Vagina (tissue), 2 donors: Measurements from ENCODE around the gene VCPKMT. TPM values are rescaled to one million over a fixed set of nuclear protein-coding genes. Genes with fewer than 3 reads are reported as not detected.

Source experiments
- DNase-seq, 2 donors: peaks; one replicate each; pipeline ENCODE4 v3.0.0-alpha.2; 2017; ENCODE audit errors: extremely low spot score in 2 of 2
- H3K27ac ChIP-seq: fragments of 200-600 bp; sonication (generic); one replicate; pipeline ENCODE4 v1.5.1; 2019
- H3K27me3 ChIP-seq: fragments of 200-600 bp; sonication (generic); one replicate; pipeline ENCODE4 v1.5.1; 2019
- H3K36me3 ChIP-seq, 2 donors: fragments of 200-600 bp; sonication (generic); one replicate each; pipeline ENCODE4 v1.5.1; 2017 to 2019
- H3K4me1 ChIP-seq: fragments of 200-600 bp; sonication (generic); one replicate; pipeline ENCODE4 v1.5.1; 2019
- H3K4me3 ChIP-seq, 2 donors: fragments of 200-600 bp; sonication (generic); 1 replicate in 1 of 2; 2 replicates in 1 of 2; pipeline ENCODE4 v1.5.1; 2016 to 2019
- H3K9me3 ChIP-seq: fragments of 200-600 bp; sonication (generic); one replicate; pipeline ENCODE4 v1.5.1; 2019
- POLR2A ChIP-seq, 2 donors: fragments of 450-650 bp; IDR thresholded peaks; one replicate each; pipeline ENCODE4 v1.6.1; 2017; ENCODE audit warnings: antibody characterized with exemption in 2 of 2, mild to moderate bottlenecking in 2 of 2, moderate library complexity in 2 of 2
- POLR2AphosphoS5 ChIP-seq, 2 donors: sonication (generic); formaldehyde crosslinking; IDR thresholded peaks; one replicate each; pipeline ENCODE4 v1.9.0; 2017; ENCODE audit warnings: antibody characterized with exemption in 2 of 2, mild to moderate bottlenecking in 2 of 2, low read depth in 1 of 2; ENCODE audit not compliant: insufficient read depth in 1 of 2
- intact Hi-C: fragments of 100-400 bp; cut with DNase I; formaldehyde crosslinking; loops from one replicate; pipeline ENCODE4 v1.15.1; 2023
- total RNA-seq: library from RNA; depleted of rRNA; stranded (reverse); fragments of >200 nt; gene quantifications from one replicate; pipeline ENCODE4 v1.2.3, GENCODE V29; 2016
- TF ChIP-seq, protein P1 (sequence below), 3 experiments: fragments of 450-650 bp in 2 of 3; fragments of 200-600 bp in 1 of 3; sonication (generic) in 1 of 3; IDR thresholded peaks; one replicate each; pipeline ENCODE4 v1.5.1; 2017 to 2019; ENCODE audit warnings: antibody characterized with exemption in 3 of 3, mild to moderate bottlenecking in 2 of 3, moderate library complexity in 2 of 3

VCPKMT gene
- total RNA-seq, 1 donor from 2014 or later: 2.5 TPM

DNA sequence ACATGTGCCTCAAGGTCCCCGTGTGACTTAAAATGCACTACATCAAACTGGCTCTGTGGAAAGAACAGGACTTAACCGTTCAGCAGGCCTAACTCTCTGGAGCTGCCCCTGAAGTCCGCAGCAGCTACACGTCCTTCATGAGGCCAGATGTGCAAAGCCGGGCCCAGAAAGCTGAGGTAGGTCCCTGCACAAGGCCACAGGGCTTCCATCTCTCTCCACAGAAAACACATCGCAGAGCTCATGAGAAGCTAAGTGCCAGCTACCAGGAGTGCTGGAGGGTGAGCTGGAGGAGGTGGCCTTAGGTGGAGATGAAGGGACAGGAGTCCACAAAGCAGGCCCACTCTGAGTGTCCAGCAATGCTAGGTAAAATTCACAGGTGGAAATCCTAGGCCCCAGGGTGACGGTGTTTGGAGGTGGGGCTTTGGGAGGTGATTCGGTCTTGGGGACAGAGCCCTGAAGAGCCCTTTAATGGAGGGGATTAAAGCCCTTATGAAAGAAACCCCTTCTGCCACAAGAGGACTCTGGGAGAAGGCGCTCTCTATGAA is 52.4 kb downstream of the VCPKMT start:
- no peak for DNase-seq
- H3K27ac ChIP-seq: no peak overlapping the region
- no peak overlapping the region for H3K4me3 ChIP-seq
- H3K4me1 ChIP-seq: peaks cover 33% of the 10 kb centered on the region
- no peaks in the 10 kb centered on the region for H3K9me3 ChIP-seq
- TF ChIP-seq, protein P1, sequence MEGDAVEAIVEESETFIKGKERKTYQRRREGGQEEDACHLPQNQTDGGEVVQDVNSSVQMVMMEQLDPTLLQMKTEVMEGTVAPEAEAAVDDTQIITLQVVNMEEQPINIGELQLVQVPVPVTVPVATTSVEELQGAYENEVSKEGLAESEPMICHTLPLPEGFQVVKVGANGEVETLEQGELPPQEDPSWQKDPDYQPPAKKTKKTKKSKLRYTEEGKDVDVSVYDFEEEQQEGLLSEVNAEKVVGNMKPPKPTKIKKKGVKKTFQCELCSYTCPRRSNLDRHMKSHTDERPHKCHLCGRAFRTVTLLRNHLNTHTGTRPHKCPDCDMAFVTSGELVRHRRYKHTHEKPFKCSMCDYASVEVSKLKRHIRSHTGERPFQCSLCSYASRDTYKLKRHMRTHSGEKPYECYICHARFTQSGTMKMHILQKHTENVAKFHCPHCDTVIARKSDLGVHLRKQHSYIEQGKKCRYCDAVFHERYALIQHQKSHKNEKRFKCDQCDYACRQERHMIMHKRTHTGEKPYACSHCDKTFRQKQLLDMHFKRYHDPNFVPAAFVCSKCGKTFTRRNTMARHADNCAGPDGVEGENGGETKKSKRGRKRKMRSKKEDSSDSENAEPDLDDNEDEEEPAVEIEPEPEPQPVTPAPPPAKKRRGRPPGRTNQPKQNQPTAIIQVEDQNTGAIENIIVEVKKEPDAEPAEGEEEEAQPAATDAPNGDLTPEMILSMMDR (IDR thresholded peaks at IDR 0.05): no peak
- no peak for TF ChIP-seq POLR2A (IDR thresholded peaks at IDR 0.05)
- TF ChIP-seq POLR2AphosphoS5 (IDR thresholded peaks at IDR 0.05; ENCODE audit: insufficient read depth in 1 of 2, low read depth in 1 of 2): no peak
- intact Hi-C loops: loop anchor here (10.0 kb wide), 1 partner anchor 51 kb away; the partner anchor contains the start of gene VCPKMT
- H3K27me3 ChIP-seq: no peaks in the 10 kb centered on the region
- no peaks in the 10 kb centered on the region for H3K36me3 ChIP-seq

DNA sequence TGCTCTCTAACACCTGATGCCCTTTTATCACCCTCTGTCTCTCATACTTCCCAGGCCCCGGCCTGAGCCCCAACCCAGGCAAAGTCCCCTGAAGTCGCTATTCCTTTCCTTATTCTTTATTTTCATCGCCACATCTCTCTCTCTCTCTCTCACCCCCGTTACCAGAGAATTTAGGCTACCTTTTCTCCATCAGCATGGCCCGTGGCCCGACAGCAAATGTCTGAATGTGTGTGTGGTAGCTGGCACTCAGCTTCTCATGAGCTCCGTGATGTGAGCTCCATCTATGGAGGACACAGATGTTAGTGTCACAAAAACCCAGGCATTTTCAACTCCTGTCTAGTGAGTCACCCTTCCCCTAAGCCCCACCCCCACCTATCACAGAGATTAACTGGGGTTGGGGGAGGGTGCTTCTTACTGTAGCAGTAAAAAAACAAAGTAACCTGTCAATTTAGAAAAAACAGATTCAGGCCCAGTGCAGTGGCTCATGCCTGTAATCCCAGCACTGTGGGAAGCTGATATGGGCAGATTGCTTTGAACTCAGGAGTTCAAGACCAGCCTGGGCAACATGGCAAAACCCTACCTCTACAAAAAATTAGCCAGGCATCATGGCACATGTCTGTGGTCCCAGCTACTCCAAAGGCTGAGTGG is 53.8 kb downstream of the VCPKMT start:
- H3K4me1 ChIP-seq: peaks cover 33% of the 10 kb centered on the region
- intact Hi-C loops: loop anchor here (10.0 kb wide), 1 partner anchor 52 kb away; the partner anchor contains the start of gene VCPKMT
- no peak for DNase-seq
- peak overlapping the region; percentile 89 for H3K27ac ChIP-seq
- no peak overlapping the region for H3K4me3 ChIP-seq
- no peak for TF ChIP-seq POLR2A (IDR thresholded peaks at IDR 0.05)
- TF ChIP-seq, protein P1 (IDR thresholded peaks at IDR 0.05): no peak
- peak in 1 of 2 donors; percentile 39 for TF ChIP-seq POLR2AphosphoS5 (IDR thresholded peaks at IDR 0.05; ENCODE audit: insufficient read depth in 1 of 2, low read depth in 1 of 2)
- H3K36me3 ChIP-seq: no peaks in the 10 kb centered on the region
- H3K27me3 ChIP-seq: no peaks in the 10 kb centered on the region
- H3K9me3 ChIP-seq: no peaks in the 10 kb centered on the region

DNA sequence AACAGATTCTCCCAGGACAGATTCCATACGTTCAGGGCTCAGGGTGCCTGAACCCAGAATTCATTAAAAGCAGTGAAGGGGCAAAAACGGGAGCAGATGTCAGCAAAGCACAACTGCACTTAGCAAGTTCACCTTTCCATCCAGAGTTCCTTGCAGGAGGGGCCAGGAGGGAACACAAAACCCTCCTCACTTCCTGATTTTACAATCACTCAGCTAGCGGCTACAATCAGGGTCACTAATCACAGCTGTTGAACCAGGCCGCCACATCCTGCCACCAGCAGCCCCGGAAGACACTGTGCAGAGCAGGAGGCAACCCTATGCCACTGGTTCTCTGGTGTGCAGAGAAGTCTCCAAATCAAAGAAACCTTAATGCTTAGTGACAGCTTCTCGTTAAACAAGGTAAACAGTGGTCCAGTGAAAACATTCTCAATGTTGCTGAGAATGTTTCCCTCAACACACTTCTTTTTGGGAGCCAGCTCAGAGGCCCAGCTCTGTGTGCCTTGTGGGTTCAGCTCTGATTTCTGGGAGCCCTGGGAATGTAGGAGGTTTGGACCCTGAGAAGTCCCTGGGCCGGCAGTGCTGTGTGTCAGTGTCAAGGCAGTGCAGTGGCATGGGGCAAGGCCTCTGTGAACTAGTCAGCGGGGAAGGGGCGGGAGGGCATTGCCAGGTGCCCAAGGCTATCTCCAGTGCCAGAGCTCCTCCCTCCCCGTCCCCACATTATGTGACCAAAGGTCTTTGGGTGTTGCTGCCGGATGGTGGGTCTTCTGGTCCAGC is 54.5 kb downstream of the VCPKMT start:
- Histone ChIP-seq H3K27ac (peak overlapping the region; percentile 89), H3K27me3 (no peaks in the 10 kb centered on the region), H3K36me3 (no peaks in the 10 kb centered on the region), H3K4me3 (no peak overlapping the region), H3K9me3 (no peaks in the 10 kb centered on the region), H3K4me1 (peaks cover 33% of the 10 kb centered on the region)
- intact Hi-C loops: loop anchor here (10.0 kb wide), 1 partner anchor 53 kb away; the partner anchor contains the start of gene VCPKMT
- no peak for TF ChIP-seq POLR2AphosphoS5 (IDR thresholded peaks at IDR 0.05; ENCODE audit: insufficient read depth in 1 of 2, low read depth in 1 of 2)
- no peak for TF ChIP-seq POLR2A (IDR thresholded peaks at IDR 0.05)
- TF ChIP-seq, protein P1 (IDR thresholded peaks at IDR 0.05): no peak
- DNase-seq: no peak

DNA sequence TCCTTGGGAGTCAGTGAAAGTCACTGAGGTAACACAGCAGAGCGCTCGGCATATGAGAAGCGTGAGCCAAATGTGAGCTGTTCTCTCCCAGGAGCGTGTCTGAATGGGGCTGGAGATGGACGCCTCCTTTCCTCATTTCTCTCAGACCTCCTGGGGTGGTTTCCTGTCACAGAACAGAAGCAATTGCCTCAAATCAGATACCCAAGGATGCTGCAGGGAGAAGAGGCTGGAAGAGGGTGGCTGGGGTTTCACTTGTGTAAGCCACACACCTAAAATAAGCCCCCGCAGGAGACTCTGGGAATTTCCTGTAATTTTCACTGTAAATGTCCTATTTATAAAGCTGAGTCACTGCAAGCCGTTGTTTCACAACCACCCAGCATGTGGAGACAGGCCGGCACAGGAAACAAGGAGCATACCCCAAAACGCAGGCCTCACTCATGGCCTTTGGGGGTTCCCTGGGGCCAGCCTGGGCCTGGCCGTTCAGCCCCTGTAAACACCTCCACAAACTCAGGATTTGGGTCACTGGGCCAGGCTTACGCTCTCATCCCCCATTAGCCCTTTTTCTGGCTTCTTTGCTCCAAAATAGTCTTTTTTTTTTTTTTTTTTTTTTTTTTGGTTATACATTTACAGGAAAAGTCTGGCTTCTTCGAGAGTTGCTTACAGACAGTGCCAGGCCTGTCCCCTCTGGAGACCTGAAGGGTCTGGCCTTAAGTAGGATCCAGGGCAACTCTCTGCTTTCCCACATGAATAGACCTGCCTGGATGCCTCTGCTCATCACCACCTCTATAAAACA is 55.3 kb downstream of the VCPKMT start:
- H3K9me3 ChIP-seq: no peaks in the 10 kb centered on the region
- H3K4me1 ChIP-seq: peaks cover 33% of the 10 kb centered on the region
- H3K36me3 ChIP-seq: no peaks in the 10 kb centered on the region
- peak overlapping the region; percentile 89 for H3K27ac ChIP-seq
- DNase-seq: no peak
- no peaks in the 10 kb centered on the region for H3K27me3 ChIP-seq
- TF ChIP-seq, protein P1 (IDR thresholded peaks at IDR 0.05): peak in 1 of 3 experiments; percentile 29
- TF ChIP-seq POLR2A (IDR thresholded peaks at IDR 0.05) (no peak), POLR2AphosphoS5 (IDR thresholded peaks at IDR 0.05; ENCODE audit: insufficient read depth in 1 of 2, low read depth in 1 of 2) (peak; percentile 67 to 75)
- intact Hi-C loops: loop anchor here (10.0 kb wide), 1 partner anchor 54 kb away; the partner anchor contains the start of gene VCPKMT
- no peak overlapping the region for H3K4me3 ChIP-seq
